GM18517 (cell line): Measurements from ENCODE around the gene EHD3.
A peak's percentile ranks its signal among the peaks of the same experiment; 100 is the strongest.

Experiments
- ATAC-seq: cut with Tn5 transposase; IDR thresholded peaks from one replicate; pipeline ENCODE4 v1.9.1; 2021; ENCODE audit warnings: mild to moderate bottlenecking, moderate library complexity; ENCODE audit not compliant: unreplicated experiment

Gene EHD3

DNA sequence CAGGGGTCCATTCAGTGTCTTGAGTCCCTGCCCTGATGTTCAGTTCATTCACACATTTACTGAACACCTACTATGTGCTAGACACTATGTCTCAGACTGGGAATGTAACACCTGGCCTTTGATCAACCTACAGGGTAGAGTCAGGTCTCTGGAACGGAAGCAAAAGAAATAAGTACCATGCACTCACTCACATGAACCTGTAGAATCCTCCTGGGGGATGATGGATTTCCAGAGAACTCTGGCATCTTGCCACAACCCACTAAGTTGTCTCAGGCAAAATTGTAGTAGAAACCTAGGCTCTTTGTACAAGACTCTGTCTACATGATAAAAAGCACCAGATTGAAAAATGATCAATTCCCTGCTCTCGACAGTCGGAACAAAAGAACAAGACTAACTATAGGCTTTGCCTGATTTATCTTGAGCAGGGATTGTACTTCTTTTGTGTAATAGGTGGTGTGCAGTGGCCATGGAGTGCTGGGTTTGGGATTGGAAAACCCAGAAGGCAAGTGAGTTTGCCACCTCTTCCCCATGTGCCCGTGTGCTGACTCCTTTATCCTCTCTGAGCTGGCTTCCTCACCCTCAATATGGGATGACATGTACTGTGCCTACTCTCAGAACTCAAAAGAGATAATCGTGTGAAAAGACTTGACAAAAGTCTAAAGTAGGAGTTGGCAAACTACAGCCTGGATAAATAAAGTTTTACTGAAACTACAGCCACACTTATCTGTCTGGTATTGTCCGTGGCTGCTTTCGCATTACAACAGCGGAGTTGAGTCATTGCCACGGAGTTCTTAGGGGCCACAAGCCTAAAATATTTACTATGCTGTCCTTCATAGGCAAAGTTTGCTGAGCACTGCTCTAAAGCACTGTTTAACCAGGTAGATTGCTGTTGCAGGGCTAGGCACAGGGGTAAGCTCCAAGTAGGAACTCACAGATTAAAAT lies 21.0 kb upstream of the EHD3 start:
- no peak for ATAC-seq

DNA sequence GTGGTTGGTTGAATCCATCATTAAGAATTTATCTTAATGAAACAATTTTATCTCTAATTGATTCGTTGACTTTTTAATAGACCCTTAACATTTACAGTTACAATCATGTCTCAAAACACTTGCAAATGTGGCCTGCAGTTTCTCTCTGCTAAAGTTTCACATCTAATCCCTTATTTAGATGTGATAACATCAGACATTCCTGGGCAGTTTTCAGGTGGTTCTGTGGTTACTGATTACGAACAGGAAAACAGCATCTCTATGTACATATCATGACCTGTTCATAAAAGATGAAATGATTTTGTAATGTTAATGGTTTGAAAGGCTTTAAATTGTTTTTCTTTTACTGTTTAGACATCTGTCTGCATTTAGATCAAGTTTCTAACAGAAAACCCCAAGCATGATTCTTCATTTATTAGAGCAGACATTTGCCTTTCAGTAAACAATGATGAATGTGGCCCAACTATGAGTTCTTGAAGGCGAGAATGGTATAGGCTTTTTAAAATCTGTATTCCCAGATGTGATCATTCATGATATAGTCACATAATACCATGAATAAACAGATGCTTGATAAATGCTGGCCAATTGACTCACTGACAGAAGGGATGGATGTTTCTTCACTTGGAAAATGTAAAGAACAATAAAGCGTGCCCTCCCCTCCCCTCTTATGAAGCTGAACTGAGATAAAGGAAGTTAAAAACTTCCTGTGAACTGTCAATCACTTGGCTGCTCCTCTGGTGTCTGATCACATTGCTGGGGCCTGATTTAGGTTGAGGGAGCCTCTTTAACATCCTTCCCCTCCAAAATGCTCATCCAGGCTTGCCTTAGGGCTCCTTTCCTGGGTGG lies 20.1 kb upstream of the EHD3 start:
- no peak for ATAC-seq

DNA sequence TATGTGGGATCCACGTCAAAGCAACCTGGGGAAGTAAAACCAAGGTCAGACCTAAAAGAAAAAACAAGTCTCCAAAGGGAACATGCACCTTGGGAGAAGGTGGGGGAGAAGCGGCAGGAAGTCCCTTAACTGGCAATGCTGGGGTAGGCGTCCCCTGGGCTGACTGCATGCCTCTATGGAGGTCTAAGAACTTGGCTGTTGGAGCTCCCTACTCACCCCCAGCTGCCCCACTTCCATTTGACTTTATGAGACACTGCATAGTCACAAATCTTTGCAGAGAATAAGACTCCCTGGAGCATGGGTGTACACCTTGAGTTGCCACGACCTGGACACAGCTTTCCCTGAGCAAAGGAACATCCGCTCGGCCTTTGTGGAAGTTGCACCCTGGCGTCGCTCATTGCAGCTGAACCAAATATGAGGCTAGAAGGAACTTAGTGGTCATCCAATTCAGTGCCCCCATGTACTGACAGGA lies 19.5 kb upstream of the EHD3 start:
- no peak for ATAC-seq

DNA sequence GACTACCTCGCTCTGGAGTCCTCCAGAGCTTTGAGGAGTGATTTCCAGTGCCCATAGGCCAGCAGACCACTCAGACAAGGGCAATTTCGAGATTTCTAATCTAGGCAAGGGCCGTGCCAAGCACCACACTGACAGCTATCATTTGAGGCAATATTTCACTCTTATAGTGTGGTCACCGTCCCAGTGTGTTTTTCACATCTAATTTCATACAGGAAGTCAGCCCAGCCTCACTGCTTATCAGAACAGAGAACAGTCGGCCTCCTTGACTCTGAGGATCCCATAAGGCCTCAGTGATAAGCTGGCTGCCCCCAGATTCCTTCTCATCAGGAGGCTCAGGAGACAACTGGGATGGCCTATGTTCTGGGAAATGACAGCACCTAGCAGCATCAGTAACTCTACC lies 17.2 kb upstream of the EHD3 start:
- ATAC-seq = peak; percentile 64

GRCh38 chr2:31217465-31218200 lies 16.3 kb upstream of the EHD3 start, which contains the start of gene CAPN14:
Gene CAPN14 (minus strand): TSS chr2:31217515. CDS start chr2:31205447, 12,068 bp downstream.
- no peak for ATAC-seq

DNA sequence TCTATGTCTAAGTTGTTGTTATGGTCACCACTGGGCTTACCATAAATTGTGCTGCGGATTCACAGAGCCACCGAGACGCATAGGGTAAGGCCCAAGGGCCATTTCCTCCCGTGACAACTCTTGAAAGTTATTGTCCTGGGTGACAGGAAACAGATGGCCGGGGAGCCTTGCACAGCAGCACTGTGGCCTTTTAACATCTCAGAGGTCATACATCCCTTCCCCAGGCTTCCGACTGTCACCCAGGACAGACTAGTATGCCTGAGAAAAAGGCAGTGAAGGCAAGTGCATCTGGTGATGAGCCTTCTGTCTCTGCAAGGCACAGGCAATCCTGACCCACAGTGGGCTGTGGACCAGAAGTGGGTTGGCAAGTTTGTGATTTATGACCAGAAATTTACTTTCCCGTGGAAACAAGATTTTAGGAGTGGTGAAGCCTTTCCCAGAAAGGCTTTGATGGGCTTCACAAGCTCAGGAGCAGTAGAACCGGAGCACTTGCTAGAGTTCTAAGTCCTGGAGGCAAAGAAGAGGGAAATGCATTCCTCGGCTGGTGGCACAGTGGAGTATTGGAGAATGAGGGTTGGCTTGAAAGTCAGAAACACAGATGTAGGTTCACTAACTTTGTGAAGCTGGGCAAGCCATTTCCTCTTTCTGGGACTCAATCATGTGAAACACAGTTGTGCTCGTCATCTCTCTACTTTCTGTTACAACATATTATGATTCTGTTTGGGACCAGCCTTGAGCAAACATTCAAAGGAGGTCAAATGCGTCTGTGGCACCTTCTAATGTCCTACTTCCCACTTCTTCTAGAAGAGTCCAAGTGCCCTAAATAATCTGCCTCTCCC lies 14.6 kb upstream of the EHD3 start:
- ATAC-seq = peak; percentile 86

DNA sequence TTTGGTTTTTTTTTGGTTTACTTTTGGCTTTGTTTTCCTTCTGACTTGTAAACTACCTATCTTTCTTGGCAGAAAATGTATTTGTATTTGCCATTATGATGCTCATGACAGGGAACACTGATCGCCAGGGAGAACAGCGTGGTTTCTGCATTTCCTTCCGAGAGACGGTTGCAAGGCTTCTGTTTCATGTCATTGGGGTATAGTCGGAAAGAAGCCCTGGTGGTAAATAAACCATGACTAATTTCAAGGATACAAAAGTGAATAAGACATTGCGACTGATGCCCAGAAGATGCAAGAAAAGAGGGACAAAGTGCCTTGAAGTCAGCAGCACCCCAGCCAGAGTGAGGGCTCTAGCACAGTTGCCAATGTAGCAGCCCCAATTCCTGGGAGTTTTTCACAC lies 12.4 kb upstream of the EHD3 start:
- ATAC-seq = no peak

DNA sequence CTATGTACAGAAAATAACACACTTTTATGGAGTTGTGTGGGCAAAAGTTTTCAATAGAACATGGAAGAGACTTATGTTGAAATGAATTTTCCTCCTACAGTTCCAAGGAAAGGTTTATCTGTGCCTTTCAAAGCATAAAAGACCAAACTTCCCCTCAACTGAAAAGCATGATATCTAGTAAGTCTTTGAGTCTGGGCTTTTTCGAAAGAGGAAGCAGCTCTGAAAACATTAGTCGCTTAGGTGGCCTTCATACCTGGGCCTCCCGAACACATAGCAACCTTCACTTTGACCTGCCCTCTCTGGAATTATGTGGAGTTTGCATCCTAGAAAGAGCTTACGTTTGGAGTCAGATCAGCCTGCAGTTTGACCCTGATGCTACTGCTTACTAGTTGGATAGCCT lies 11.9 kb upstream of the EHD3 start:
- no peak for ATAC-seq

DNA sequence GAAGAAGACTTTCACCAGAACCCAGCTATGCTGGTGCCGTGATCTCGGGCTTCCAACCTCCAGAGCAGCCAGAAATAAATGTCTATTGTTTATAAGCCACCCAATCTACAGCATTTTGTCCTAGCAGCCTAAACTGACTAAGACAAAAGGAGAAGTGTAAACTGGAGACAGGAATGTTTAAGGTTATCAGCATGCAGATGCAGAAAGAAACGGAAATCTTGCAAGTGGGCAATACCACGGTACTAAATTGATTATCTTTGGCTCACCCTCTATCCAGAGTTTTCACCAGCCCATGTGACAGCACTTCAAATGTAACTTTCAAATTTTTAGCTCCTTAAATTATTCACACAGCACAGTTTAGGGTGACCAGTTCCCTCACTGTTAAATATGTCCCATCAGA lies 10.9 kb upstream of the EHD3 start:
- ATAC-seq = no peak

DNA sequence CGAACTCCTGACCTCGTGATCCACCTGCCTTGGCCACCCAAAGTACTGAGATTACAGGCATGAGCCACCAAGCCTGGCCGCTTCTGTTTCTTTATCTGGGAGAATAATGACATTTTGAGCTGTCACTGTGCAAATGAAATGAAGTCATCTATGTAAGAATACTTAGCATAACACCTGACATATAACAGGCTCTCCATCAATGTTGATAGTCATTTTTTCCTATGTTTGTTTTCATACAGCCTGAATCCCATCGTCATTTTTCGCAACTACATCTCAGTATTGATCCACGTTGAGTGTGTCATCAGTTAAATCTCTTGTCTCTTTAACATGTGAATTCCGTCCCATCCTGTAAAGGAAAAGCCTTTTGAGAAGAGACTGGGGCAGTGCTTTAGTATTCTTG lies 10.2 kb upstream of the EHD3 start:
- ATAC-seq = no peak

GRCh38 chr2:31226266-31226665 lies 7.7 kb upstream of the EHD3 start:
- no peak for ATAC-seq

DNA sequence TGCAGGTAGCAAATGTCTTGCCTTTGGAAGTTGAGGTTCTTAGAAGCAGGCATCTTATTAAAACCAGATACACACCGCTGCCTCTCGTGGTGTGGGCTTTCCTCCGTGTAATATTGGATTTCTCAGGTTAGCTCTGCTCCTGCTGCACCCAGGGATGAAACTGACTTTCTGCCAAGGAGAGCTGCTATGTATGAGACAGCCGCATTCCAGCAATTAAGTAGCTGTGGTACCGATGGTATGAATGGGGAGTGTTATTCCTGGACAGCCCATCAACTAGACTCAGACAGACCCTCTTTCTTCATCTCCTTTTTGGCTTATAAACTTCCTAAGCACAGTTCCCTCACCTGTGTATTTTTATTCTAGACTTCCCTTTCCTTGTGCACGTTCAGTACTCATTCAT lies 6.8 kb upstream of the EHD3 start:
- ATAC-seq = no peak

DNA sequence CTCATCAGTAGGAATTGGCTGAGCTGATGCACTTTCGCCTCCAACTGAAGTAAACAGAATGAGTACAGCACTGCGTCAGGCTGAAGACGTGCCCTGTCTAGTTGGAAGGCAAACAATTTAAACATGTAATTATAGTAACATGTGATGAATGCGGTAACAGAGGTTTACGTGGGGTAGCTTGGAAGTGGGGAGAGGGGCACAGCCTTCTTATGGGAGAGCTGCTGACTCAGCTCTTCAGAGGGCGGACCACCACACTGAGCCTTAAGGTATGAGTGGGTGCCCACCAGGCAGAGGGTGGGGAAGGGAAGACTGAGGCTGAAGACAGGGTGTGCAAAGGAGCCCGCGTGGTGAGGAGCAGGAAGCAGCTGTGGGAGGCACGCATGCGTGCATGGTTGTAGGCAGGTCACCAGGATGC lies 6.2 kb upstream of the EHD3 start:
- no peak for ATAC-seq

DNA sequence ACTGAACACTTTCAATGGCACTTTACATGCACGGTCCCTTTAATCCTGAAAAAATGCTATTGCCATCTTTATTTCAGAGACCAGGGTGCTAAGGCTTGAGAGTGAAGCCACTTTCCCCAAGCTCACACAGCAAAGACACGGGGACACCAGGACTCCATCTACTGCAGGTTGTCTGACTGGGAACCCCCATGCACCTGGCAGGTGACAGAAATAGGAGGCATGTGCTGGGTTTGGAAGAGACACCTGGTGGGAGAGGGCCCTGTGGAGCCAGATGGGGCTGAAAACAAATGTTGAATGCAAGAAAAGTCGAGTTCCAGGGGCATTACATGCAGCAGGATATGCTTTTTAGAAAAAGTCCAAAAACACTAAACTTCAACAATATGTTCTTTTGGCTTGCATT lies 5.2 kb upstream of the EHD3 start:
- no peak for ATAC-seq

GRCh38 chr2:31230751-31231150 lies 3.2 kb upstream of the EHD3 start:
- ATAC-seq = no peak

GRCh38 chr2:31231571-31232302 lies 2.2 kb upstream of the EHD3 start:
- ATAC-seq = no peak

DNA sequence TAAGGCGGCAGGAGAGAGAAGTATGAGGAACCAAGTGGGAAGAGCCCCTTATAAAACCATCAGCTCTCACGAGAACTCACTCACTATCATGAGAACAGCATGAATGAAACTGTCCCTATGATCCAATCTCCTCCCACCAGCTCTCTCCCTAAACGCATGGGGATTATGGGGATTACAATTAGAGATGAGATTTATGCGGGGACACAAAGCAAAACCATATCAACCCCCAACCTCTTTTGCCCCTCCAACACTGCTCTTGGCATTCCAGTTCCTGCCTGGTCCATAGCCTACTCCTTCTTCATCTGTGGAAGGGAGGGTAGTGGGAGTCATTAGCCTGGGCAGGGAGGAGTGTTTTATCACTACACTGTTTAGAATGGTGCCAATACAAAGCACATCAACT lies 1.4 kb upstream of the EHD3 start:
- no peak for ATAC-seq

GRCh38 chr2:31233231-31233630 lies 721 bp upstream of the EHD3 start:
- no peak for ATAC-seq

- ATAC-seq = no peak
Observed at GRCh38 chr2:31234683-31235503, 941 bp downstream of the EHD3 start.
